ENCODE results near the gene NRDC.
"Not testable (repeated sequence)": the region's sequence is repeated elsewhere in the genome, so short reads cannot be mapped to it uniquely, and the experiment has no call there.

The NRDC gene

GRCh38 chr1:51843948-51844347 is 34.6 kb downstream of the NRDC start:
- DNase-seq, result no peak

GRCh38 chr1:51842261-51842660 is 36.3 kb downstream of the NRDC start:
- DNase-seq, result no peak

GRCh38 chr1:51840743-51841461 is 37.6 kb downstream of the NRDC start:
- DNase-seq, result no peak

GRCh38 chr1:51840182-51840581 is 38.3 kb downstream of the NRDC start:
- no peak for DNase-seq

GRCh38 chr1:51839094-51839493 is 39.4 kb downstream of the NRDC start:
- DNase-seq, result no peak

GRCh38 chr1:51837243-51837642 is 41.3 kb downstream of the NRDC start:
- no peak for DNase-seq

- DNase-seq, result no peak
Measured at GRCh38 chr1:51833700-51834099, 44.8 kb downstream of the NRDC start.

- no peak for DNase-seq
Measured at GRCh38 chr1:51829058-51829457, 49.5 kb downstream of the NRDC start.

- no peak for DNase-seq
Measured at GRCh38 chr1:51819810-51820209, 58.7 kb downstream of the NRDC start.

GRCh38 chr1:51819021-51819420 is 59.5 kb downstream of the NRDC start:
- DNase-seq, result not testable (repeated sequence)

GRCh38 chr1:51818487-51818886 is 60.0 kb downstream of the NRDC start:
- no peak for DNase-seq

- DNase-seq, result no peak
Measured at GRCh38 chr1:51814513-51814912, 64.0 kb downstream of the NRDC start.

- no peak for DNase-seq
Measured at GRCh38 chr1:51799372-51799771, 79.2 kb downstream of the NRDC start.

- DNase-seq, result no peak
Measured at GRCh38 chr1:51794868-51795267, 83.7 kb downstream of the NRDC start.

GRCh38 chr1:51794260-51794659 is 84.3 kb downstream of the NRDC start:
- DNase-seq, result no peak

- no peak for DNase-seq
Measured at GRCh38 chr1:51792864-51793263, 85.7 kb downstream of the NRDC start.

GRCh38 chr1:51791888-51792287 is 86.6 kb downstream of the NRDC start:
- DNase-seq, result no peak

GRCh38 chr1:51790385-51790784 is 88.1 kb downstream of the NRDC start:
- no peak for DNase-seq

- no peak for DNase-seq
Measured at GRCh38 chr1:51789342-51789741, 89.2 kb downstream of the NRDC start.

- DNase-seq, result no peak
Measured at GRCh38 chr1:51788938-51789337, 89.6 kb downstream of the NRDC start.

- DNase-seq, result no peak
Measured at GRCh38 chr1:51784997-51785421, 93.5 kb downstream of the NRDC start.

GRCh38 chr1:51780927-51781326 is 97.6 kb downstream of the NRDC start:
- DNase-seq, result no peak

- no peak for DNase-seq
Measured at GRCh38 chr1:51776408-51776807, 102.1 kb downstream of the NRDC start.

- peak; percentile 38 for DNase-seq
Measured at GRCh38 chr1:51768971-51769588, 109.4 kb downstream of the NRDC start.

Data from right kidney (tissue), 1 donor.